NCI-H82 treated with DMSO at 0.1 percent for 48 hours (cell line): ENCODE data around the gene FBXL5.

Experiments
- DNase-seq: peaks from one replicate; lab custom pipeline; 2025; ENCODE audit not compliant: unreplicated experiment; lab: John Stamatoyannopoulos, UW

FBXL5 gene

DNA sequence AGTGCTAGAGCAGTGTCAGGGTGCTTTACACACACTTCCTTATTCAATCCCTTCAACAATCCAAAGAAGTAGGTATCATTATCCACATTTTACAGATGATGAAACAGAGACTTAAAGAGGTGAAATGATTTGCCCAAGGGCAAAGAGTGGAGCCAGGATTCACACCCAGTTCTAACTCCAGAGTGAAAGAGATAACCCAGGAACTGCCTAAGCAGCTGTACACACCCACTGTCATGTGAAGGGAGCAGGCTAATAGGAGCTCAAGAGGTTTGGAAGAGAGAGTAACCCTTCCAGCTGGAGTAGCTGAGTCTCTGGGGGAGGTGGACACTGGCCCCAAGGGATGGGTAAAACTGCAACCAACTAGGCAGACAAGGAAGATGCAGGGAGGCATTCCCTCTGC lies 92.5 kb downstream of the FBXL5 start:
- no peak for DNase-seq

DNA sequence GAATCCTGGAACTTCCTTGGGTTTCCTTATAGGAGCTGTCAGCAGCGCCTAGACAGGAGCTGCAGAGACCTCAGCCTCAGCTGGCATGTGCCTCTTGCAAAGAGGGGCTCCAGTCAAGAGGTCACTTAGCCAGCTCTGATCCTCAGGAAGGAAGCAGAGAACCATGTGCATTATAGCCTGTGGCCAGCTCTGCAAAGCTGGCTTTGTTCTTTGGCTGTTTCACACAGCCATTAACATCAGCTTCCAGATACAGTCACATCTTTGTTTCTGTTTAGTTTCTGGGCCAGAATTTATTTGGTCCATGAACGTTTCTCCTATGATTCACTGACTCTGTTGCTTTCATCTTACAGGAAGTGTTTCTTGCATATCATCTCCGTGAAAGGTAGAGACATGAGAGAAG lies 93.0 kb downstream of the FBXL5 start:
- DNase-seq, result no peak

DNA sequence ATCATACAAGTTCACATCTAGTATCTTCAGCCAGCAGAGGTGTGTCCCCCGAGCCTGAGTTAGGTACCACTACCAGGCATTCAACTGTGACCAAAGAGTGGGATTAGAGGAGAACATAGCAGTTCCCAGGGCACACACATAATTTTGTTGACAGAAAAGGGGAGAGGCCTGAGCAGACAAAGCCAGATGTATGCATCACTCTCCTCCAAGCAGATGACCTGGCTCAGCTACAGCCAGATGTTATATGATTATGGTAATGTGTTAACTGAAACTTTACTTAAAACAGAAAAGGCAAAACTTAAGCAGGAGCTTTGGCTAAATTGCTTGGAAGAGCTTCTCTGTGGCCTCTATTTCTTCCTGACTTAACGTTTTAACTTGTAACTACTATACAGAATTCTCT lies 96.6 kb downstream of the FBXL5 start:
- no peak for DNase-seq

DNA sequence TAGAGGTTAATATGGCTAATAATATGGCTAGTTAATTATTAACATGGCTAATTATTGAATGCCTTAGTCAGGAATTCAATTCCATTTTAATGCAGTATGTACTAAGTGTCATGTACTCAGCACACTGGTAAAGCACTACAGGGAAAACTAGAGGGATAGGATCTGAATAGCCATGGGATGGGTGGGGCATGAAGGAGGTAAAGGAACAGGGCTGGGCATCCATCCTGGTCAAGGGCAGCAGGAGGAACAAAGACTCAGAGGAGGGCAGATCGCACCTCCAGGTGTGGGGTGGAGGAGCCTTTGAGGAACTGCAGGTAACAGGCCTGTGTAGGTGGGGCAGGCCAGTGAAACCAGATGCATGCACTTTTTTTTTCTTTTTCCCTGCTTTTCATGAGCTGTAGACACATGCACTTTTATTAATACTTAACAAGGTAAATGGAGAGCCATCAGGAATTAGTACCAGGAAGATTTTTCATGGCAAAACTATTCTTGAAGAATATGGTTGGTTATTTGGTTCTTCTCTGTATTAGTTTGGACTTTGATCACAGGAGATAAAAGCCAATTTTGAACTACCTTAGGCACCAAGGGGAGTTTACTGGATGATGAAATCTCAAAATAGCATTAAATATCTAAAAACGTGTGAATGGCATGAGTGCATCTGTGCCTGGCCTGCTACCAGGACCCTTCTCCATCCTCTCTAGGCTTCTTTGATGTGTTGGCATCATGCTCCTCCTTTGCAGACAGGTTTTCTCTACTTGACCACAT lies 97.2 kb downstream of the FBXL5 start:
- no peak for DNase-seq

DNA sequence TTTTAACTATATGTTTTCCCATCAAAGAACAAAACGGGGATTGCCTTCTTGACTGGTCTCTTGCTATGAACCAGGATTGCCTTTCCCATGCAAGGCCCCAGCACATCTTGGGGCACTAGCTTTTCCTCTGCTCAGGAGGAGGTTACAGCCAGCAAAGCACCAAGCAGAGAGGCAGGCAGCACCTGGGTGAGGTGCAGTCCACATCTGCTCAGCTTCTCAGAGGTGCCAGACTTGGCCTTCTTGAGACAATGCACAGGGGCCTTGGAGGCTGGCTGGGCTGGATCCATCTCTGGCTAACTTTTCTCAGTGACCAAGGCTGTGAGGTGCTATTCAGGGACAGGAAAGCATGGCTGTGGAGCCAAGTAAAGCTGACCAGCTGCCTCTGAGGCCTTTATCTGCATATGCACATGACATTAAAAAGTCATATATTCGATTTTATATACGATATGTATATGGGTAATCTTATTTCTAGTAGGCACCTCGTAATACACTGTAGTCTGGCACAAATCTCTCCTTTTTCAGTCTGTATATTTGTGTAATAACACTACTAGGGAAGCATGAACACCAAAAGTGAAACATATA lies 98.6 kb downstream of the FBXL5 start:
- DNase-seq, result no peak
